ENCODE data around the gene PALD1.
A peak's percentile ranks its signal among the peaks of the same experiment; 100 is the strongest.

The PALD1 gene

DNA sequence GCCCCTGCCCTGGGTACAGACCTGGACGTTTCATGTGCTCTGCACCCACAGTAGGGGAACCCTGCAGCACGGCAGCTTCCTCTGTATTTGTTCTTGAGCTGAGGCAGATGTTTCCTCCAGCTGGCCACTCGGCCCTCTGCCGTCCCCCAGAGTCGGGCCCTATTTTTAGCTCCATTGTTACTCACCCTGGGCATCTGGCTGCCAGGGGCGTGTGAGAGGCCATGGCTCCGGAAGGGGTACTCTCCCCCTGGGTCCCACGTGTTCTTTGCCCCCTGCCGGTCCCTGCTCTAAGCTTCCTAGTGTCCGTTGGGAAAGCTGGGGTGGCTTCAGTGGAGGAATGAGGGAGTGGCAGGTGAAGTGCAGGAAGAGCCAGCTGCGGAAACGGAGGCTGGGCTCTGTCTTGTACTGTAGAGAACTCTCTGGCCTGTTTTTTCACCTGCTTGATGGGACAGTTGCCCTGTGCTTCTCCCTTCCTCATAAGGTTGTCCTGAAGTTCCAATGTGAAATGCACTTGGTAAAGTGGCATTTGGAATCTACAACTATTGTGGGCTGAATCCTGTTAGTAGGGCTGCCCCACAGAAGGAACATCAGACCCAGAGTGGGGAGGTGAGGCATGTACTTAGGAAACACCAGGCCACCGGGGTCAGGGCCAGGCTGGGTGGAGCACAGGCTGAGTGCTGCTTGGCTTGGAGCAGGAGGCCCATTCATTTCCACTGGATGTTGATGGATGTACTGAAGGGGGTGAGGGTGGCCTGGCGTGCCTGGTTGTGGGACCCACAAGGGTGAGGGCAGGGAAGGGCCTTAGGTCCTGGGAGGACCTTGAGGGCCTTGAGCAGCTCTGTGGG, 30.6 kb downstream of the PALD1 start:
- DNase-seq = no peak

DNA sequence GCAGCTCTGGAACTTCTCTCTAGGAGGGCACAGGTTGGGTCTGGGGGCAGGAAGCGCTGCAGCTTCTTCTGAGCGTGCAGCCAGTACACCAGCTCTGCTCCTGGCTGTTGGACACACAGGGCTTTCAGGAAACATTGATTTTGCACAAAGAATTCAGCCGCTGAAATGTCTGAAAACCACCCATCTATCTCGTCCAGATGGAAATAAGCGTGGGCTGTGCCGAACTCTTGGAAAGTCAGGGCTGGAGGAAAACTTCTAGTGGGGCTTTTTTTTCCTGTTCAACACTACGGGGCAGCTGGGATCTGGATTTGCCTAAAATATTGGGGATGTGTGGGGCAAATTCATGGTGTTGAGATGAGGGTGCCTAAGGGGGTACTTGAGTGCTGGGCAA, 31.2 kb downstream of the PALD1 start:
- DNase-seq = no peak

DNA sequence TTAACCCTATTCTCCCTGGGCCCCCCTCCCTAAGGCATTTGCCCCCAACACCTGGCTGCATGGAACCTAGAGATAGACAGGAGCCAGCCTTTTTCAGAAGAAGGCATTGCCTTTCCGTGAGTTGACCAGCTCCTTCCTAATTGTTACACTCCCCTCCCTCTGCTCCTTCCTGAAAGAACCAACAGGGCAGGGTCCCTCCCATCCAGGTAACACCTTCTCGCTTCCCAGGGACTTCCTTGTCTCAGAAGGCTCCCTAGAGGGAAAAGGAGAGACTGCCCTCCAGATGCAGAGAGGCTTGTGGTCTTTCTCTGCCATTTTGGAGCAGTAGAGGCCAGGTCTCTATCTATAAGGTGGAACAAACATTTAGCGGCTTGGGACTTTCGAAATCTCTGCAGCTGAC, 31.9 kb downstream of the PALD1 start:
- no peak for DNase-seq

DNA sequence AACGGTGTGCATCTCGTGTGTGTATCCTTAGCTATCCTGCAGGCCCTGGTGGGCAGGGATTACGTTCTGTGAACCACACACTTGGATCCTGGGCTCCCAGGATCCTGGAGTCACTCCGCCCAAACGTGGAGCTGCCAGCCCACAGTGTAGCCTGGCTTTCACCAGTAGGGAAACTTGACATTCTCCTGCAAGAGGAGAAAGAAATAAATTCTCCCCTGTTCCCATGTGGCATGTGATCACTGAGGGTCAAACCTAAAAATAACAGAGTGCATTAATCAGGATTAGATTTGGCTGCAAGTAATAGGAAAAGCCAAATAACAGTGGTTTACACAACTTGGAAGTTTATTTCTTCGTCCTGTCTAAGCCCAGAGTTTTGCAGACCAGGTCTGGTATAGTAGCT, 32.3 kb downstream of the PALD1 start:
- no peak for DNase-seq

DNA sequence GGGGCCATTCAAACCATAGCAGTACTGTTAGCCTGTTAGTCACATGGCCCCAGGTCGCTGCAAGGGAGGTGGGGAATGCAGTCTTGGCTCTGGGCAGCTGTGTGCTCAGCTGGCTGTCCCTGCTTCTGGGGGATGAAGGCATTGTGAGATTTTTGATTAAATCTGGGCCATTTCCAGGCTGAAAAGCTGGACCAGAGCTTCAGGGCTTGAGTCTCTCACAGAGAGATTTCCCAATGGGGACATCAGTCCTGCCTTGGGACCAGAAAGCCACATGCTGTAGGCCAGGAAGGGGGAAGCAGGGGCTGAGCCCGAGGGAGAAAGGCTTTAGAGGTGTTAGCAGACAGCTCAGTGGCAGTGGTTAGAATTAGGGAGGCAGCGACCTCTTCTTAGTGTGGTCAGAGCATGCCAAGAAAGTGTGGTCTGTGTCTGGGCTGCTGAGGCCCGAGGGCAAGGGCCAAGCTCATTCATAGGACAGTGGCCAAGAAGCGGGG, 33.6 kb downstream of the PALD1 start:
- no peak for DNase-seq

DNA sequence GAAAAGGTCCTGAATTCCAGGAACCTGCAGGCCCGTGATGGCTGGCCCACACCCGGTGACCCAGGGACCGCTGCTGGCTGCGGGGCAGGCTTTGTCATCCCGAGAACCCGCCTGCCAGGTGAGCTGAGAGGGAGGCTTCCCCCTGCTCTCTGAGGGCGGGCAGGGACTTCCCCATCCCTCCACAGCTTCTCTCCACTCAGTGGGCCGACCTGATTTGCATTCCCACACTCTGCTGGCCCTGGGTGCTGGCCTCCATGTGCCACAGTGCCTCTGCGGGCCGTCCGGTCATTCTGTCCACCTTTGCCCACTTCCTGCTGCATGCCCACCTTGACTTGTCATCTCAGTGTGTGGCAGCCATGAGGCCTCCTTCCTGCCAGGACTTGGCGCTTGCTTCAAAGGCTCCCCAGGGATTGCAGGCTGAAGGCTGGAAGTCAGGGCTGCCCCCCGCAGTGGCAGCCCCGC, 35.3 kb downstream of the PALD1 start:
- DNase-seq = no peak

DNA sequence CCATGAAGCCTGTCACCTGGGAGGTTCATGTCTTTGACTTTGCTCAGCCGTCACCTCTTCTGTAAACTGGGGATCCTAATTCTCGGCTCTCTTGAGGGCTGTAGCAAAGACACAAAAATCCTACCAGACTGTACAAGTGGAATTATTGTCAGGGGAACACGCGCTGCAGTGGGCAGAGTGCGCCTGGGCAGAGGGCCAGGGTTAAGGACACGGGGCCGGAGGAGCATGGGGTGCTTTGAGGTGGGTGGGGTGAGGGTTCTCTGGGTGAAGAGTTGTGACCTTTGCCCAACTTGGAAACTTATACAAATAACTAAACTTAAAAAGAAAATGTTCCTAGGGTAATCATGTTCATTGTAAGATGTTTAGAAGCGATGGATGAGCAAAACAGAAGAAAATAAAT, 36.0 kb downstream of the PALD1 start:
- DNase-seq = no peak

DNA sequence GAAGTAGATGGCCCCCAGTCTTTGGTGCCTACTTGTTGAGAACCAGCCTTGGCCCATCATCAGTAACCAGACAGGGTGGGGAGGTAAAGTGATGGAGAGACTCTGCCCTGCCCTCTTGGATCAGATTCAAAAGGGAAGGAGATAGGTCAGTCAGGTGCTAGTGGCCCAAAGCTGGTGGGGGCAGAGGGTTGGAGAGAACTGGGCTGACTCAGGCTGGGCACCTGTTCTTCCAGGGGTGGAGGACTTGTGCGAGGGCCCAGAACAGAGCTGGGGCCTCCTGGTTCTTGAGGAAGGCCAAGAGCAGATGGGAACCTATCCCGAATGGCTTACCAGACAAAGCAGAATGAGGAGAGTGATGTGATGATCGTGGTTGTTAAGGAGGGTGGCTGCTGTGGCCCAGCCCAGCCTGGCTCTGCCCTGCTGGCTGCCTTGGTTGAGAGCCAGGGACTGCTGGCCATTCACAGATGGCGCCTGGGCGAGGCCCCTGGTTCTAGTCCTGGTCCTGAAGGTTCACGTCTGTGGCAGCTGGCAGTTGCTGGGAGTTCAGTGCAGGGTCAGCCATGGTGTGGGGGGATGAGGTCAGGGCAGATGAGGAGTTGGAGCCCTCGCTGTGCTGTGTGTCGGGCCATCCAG, 36.6 kb downstream of the PALD1 start:
- DNase-seq = no peak

DNA sequence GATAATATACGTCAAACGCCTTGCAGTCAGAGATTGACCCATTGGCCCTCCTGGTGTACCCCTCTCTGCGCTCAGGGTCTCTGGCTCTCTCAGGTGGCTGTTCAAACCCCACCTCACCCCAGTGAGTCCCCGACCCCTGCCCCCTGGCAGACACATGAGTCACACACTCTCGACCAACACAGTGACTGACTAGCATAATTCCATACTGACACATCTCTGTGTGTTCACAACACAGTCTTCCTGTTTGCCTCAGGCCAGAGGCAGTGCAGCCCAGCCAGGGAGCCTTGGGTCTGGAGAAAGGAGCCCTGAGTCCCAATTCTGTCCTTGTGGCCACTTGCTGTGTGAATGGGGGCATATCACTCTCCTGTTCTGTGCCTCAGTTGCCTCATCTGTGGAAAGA, 40.1 kb downstream of the PALD1 start:
- DNase-seq = no peak

DNA sequence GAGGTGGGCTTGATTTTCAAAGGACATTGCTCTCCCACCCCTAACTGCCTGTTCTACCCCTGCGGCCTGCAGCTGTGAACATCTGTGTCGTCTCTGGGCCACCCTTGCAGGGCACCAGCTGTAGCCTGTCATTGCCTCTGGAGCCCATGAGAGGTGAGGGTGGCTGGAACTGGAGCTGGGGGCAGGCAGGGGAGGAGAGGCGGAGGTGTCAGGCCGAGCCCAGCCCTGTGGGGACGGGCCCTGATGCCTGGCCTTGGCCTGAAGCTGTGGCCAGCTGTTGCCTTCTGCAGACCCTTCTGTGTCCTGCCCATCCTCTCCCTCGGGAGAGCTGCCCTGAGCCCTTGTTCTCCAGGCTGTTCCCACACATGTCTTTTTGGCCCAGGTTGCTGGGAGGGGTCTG, 44.5 kb downstream of the PALD1 start:
- no peak for DNase-seq

DNA sequence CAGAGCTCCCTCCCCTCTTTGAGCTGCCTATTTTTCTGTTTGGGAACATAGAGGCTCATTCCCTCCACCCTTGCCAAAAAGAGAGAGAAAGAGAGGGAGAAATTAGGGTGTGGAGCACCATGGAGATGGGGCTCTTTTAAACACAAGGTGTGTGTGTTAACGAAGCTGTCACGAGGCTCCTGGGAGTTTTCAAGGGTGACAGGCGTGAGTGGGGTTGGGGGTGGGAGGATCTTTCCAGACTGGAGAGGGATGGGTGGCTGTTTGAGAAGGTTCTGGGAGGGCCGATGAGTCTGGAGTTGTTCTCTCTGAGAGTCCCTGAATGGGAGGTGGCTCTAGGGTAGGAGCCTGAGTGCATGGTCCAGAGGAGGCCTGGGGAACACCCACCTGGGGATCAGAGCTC, 45.0 kb downstream of the PALD1 start:
- DNase-seq = no peak

DNA sequence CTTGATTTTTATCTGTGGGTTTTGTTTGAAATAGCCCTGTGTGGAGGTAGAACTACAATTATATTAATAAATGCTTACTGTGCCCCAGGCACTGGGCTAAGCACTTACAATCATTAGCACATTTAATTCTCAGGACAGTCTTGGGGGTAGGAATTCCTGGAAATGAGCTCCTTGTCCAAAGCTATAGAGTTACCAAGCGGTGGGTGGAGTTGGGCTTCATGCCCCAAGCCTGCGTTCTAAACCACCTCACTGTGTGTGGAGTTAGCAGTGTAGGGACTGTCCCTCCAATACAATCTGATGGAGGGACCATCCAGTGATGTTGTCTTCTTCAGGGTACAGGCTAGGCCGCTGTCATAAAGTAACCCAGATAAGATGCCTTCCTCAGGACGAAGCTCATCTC, 49.7 kb downstream of the PALD1 start:
- no peak for DNase-seq

DNA sequence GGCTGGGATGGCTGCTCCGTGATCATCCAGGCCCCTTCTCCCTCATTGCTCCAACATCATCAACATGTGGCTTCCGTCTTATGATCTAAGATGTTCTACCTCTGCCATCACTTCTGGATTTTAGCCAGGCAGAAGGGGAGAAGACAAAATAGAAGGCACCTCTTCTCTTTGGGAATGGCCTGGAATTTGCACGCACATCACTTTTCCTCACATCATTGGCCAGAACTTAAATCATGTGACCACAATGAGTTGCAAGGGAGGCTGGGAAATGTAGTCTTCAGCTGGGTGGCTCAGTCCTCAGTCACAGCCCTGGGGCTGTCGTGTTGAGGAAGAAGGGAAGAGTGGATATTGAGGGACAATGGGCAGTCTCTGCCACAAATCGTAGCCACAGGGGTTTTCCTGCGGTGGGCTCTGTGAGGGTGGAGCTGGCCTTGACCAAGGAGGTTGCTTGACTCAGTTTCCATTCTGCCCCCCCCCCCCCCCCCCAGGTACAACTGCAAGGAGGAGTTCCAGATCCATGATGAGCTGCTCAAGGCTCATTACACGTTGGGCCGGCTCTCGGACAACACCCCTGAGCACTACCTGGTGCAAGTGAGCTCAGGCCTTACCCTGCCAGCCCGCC, 50.3 kb downstream of the PALD1 start:
- DNase-seq = peak; percentile 58

DNA sequence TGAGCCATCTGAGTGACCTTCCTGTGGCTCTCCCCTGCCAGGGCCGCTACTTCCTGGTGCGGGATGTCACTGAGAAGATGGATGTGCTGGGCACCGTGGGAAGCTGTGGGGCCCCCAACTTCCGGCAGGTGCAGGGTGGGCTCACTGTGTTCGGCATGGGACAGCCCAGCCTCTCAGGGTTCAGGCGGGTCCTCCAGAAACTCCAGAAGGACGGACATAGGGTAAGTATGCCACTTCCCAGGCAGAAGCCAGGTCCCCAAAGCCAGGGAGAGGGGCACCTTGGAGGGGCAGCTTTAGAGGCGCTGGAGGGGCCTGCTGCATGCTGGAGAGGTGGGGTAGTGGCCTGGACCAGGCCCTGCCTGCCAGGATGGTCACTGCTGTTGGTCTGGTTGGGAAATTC, 51.3 kb downstream of the PALD1 start:
- no peak for DNase-seq

DNA sequence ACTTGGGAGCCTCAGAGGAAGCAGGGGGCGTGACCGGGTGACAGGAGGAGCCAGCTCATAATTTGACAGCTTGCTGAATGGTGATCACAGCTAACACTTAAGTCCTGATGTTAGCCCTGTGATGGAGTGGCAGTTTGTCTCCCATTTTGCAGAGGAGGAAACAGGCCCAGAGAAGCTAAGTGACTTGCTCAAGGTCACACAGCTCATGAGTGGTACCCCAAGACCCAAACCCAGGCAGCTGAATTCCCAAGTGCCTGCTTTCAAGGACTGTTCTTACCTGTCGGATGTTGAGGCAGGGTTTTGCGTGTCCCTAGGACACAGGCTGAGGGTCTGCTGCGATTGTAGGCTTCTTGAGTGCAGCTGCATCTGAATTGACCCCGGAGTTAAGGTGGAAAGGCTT, 51.7 kb downstream of the PALD1 start:
- DNase-seq = no peak

DNA sequence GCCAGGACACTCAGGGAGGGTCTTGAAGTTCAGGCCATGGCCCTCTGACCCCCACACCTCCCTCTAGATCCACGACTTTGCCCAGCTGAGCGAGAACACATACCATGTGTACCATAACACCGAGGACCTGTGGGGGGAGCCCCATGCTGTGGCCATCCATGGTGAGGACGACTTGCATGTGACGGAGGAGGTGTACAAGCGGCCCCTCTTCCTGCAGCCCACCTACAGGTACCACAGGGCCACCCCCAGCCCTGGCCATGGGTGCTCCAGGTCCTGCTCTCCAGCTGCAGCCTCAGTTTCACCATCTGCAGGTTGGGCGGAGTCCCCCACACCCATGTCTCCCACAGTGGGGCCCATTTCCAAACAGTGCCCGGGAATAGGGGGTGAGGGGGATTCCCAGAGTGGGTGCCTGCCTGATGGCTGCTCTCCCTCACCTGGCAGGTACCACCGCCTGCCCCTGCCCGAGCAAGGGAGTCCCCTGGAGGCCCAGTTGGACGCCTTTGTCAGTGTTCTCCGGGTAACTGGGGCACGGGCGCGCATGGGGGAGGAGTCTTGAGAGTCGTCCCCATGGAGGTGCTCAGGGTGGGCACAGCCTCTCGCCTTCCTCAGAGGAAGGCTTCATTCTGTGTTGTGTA, 54.1 kb downstream of the PALD1 start:
- DNase-seq = no peak

DNA sequence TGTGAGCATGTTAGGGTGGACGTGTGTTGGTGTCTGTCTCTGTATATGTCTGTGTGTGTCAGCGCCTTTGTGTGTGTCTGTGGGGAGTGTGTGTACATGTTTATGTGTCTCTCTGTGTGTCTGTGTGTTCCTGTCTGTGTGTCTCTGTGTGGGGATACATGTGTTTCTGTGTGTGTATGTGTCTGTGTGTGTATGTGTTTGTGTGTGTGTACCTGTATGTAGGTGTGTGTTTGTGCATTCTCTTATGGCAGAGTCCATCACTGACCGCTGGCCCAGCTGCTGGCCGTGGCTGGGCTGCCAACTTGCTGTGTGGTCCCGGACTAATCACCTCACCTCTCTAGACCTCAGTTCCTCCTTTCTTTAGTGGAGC, 54.6 kb downstream of the PALD1 start:
- DNase-seq = no peak

DNA sequence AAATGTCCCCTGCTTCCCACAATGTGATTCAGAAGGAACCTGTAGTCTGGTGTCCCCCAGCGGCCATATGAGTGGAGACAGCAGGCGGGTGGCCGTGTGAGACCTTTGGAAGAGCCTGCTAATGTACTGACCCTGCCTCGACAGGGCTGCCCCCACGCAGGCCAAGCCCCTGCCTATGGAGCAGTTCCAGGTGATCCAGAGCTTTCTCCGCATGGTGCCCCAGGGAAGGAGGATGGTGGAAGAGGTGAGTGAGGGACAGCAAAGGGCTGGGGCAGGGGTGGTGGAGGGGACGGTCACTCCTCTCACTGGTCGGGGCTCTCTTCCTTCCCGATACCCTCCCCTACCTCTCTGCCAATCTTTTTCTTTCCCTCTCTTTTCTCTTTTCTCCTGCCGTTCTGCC, 55.7 kb downstream of the PALD1 start:
- DNase-seq = no peak

DNA sequence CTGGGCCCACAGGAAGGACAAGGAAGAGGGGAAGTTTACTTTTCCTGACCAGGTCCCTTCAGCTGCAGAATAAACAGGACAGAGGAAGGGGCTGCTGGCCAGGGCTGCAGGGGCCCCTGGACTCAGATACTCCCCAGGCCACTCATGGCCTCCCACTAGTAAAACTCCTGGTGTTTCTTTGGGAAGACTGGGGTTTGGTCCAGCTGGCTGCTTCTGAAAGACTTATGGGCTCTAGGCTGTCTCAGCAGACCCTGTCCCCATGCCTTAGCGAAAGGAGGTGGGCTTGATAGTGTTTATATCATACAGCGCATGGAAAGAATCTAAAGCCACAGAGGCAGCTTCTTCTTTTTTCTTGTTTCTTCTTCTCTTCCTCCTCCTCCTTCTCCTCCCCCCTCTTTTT, 56.4 kb downstream of the PALD1 start:
- no peak for DNase-seq

DNA sequence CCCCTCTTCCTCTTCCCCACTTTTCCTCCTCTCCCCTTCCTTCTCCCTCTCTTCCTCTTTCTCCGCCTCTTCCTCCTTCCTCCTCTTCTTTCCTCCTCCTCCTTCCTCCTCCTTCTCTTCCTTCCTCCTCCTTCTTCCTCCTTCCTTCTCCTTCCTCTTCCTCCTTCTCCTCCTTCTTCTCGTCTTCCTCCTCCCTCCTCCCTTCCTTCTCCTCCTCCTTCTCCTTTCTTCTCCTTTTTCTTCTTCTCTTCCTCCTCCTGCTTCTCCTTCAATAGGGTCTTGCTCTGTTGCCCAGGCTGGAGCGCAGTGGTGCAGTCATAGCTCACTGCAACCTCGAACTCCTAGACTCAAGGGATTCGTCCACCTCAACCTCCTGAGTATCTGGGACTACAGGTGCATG, 56.9 kb downstream of the PALD1 start:
- DNase-seq = no peak

DNA sequence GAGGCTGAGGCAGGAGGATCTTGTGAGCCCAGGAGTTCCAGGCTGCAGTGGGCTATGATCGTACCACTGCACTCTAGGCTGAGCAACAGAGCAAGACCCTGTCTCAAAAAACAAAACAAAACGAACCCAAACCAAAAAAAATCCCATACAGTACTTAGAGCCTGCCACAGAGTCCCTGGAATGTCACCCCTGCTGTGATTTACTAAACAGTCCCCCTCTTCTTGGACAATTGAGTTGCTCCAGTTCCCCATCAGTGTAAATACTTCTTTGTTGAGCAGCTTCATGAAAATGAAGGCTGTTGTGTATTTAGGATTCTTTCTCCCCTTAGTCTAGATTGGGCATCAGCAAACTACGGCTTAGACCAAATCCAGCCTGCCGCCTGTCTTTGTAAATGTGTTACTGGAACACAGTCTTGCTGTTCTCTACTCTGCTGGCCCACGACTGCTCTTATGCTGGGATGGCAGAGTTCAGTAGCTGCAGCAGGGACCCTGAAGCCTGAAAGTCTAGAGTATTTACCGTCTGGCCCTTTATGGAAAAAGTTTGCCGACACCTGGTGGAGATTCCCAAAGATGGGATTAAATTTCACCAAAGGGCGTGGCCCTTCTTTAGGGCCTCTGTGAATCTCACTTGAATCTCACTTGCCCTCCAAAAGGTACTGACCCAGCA, 57.8 kb downstream of the PALD1 start:
- DNase-seq = no peak

DNA sequence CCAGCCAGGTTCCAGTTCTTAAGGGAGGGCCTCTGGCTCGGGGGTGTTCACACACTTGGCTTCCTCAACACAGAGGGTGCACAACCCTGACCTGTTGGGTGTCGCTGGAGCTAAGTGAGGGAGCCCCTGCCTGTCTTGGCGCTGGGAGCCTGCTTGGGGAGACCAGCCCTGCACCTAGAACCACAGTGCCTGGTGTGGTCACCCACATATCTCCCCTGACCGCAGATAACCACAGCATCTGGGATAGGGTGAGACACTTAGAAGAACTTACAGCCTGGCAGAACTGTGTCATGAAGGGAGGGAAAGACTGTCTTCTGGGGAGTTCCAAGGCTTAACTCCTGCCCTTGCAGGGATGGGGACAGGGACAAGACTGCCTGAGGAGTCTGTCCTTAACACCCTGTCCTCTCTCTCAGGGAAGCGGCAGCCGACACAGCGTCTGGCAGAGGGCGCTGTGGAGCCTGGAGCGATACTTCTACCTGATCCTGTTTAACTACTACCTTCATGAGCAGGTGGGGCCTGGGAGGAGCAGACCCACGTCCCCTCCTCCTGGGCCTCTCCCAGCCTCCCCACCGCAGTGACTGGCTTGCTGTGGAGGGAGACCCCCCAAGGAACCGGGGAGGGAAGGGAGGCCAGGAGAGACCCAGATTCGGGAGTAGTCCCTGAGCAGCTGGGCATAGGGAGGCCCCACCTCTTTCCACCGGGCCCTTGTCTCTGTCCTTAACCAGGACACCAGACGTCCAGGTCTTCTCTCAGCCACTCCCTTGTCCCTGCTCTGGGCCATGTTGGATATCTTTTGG, 59.0 kb downstream of the PALD1 start:
- DNase-seq = no peak

All from DMS153 (cell line).